Psoas muscle (tissue), 8 donors: Measurements from ENCODE around the gene DGAT2L6. TPM values are rescaled to one million over a fixed set of nuclear protein-coding genes. Genes with fewer than 3 reads are reported as not detected.

ENCODE experiments used
- ATAC-seq, 4 donors: fragments of 200-7000 bp; cut with Tn5 transposase; one replicate each; pipeline ENCODE4 v1.9.1; 2020; ENCODE audit warnings: moderate library complexity in 3 of 4, mild to moderate bottlenecking in 2 of 4
- DNase-seq, 2 donors: peaks; one replicate each; pipeline ENCODE4 v3.0.0-alpha.2; 2020
- H3K27ac ChIP-seq: fragments of 200-600 bp; one replicate; pipeline ENCODE4 v1.8.0; 2022
- H3K27me3 ChIP-seq, 3 donors: fragments of 200-600 bp in 1 of 3; one replicate each; pipeline versions ENCODE4 v1.6.1 to v1.8.0; 2013 to 2022; ENCODE audit warnings: low read length in 2 of 3, mild to moderate bottlenecking in 2 of 3, moderate library complexity in 1 of 3; ENCODE audit not compliant: insufficient read depth in 3 of 3
- H3K36me3 ChIP-seq, 2 donors: fragments of 200-600 bp in 1 of 2; one replicate each; pipeline versions ENCODE4 v1.6.1 to v1.8.0; 2013 to 2022; ENCODE audit warnings: low read depth in 1 of 2, mild to moderate bottlenecking in 1 of 2, moderate library complexity in 1 of 2; ENCODE audit not compliant: insufficient read depth in 1 of 2
- H3K4me1 ChIP-seq: fragments of 200-600 bp; one replicate; pipeline ENCODE4 v1.8.0; 2022
- H3K4me3 ChIP-seq: fragments of 200-600 bp; one replicate; pipeline ENCODE4 v1.8.0; 2022; ENCODE audit warnings: mild to moderate bottlenecking
- H3K9me3 ChIP-seq: fragments of 200-600 bp; one replicate; pipeline ENCODE4 v1.8.0; 2022
- CTCF ChIP-seq: fragments of 200-600 bp; IDR thresholded peaks from one replicate; pipeline ENCODE4 v1.8.0; 2022; ENCODE audit warnings: antibody characterized with exemption
- WGBS, 3 donors: extraction: QIAGEN DNeasy Blood & Tissue Kit; methylation state at CpG; one replicate each; pipeline versions ENCODE4 v1.1.6 to v1.1.7; 2013; 5-methylcytosine and 5-hydroxymethylcytosine counted together
- intact Hi-C, 2 donors: fragments of 100-400 bp; cut with DNase I; formaldehyde crosslinking; loops; one replicate each; pipeline versions ENCODE4 v1.11.0 to v1.14.2; 2022
- polyA plus RNA-seq, 3 donors: library from polyadenylated mRNA; stranded (reverse); fragments of 200-250 nt; gene quantifications; one replicate each; pipeline ENCODE4 v1.2.3, GENCODE V29; 2013
- total RNA-seq, 4 donors: library from RNA; stranded (reverse); fragmentation: NEBNext Ultra II Directional in 2 of 4; extraction: Animal tissue kit (Norgen Biotek cat#: 25700) in 2 of 4; gene quantifications; one replicate each; pipeline versions ENCODE4 v1.2.1 to v1.2.4, GENCODE V29; 2021 to 2023
- donor health status: healthy with polysubstance abuse.
- donor health status: DM: no; HTN: no; CAD: no; lungs with moderate emphysema.
- donor health status: Bipolar disorder and iron deficiency.
- donor health status: healthy.
- donor health status: DM: yes; HTN: yes; CAD: no.
- donor health status: DM: no; HTN: no; CAD: no.
- donor health status: DM: no; HTN: no; CAD: no.
- donor health status: DM: yes; HTN: yes; CAD: no.

The DGAT2L6 gene
- total and polyA plus RNA-seq, 7 donors, result not detected

DNA sequence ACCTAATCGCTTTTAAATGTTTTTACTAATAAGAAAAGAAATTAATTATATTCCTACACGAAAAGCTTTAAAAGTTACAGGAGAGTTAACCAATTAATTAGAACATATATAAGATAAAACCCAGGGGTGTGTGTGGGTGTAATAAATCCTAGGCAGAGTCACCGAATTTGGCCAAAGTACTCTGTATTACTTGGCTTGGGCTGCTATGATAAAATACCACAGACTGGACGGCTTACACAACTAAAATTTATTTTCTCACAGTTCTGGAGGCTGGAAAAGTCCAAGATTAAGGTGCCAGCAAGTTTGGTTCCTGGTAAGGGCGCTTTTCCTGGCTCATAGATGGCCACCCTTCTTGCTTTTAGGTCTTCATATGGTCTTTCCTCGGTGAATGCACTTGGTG, 67.6 kb downstream of the DGAT2L6 start:
- ATAC-seq (no peak), DNase-seq (no peak)
- H3K36me3 ChIP-seq, result no peaks in the 10 kb centered on the region
- intact Hi-C loops, result no loop called here
- H3K4me3 ChIP-seq, result no peak overlapping the region
- H3K27ac ChIP-seq, result no peak overlapping the region
- H3K4me1 ChIP-seq, result no peaks in the 10 kb centered on the region
- peaks cover 0 to 10% (median 0%) of the 10 kb centered on the region in 3 donors for H3K27me3 ChIP-seq
- TF ChIP-seq CTCF, result no peak
- 51 to 66% (median 60%) methylated on average over 6 of the region's 6 CpGs for WGBS, 3 donors
- no peaks in the 10 kb centered on the region for H3K9me3 ChIP-seq

DNA sequence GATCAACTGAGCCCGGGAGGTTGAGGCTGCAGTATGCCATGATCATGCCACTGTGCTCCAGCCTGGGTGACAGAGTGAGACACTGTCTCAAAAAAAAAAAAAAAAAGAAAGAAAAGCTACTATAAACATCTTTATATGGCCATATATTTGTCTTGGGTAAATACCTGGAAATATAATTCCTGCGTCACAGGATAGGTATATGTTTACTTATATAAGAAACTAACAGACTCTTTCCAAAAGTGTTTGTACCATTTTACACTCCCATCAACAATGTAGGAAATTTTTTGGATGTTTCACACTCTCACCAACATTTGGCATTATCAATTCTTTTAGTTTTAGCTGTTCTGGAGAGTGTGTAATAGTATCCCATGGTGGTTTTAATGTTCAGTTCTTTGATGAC, 70.0 kb downstream of the DGAT2L6 start:
- no peaks in the 10 kb centered on the region for H3K36me3 ChIP-seq
- no peak overlapping the region for H3K27ac ChIP-seq
- H3K27me3 ChIP-seq, result peaks cover 0 to 5% (median 0%) of the 10 kb centered on the region in 3 donors
- intact Hi-C loops, result no loop called here
- H3K9me3 ChIP-seq, result no peaks in the 10 kb centered on the region
- no peak for TF ChIP-seq CTCF
- no peak overlapping the region for H3K4me3 ChIP-seq
- DNase-seq, result no peak
- no peaks in the 10 kb centered on the region for H3K4me1 ChIP-seq
- ATAC-seq, result no peak
- WGBS, 3 donors, result 90 to 94% (median 92%) methylated on average over 2 of the region's 2 CpGs

GRCh38 chrX:70252491-70252890, 75.2 kb downstream of the DGAT2L6 start:
- no peak for DNase-seq
- no peaks in the 10 kb centered on the region for H3K4me1 ChIP-seq
- intact Hi-C loops, result no loop called here
- no peaks in the 10 kb centered on the region for H3K36me3 ChIP-seq
- no peaks in the 10 kb centered on the region for H3K9me3 ChIP-seq
- no peak overlapping the region for H3K4me3 ChIP-seq
- peaks cover 0 to 10% (median 0%) of the 10 kb centered on the region in 3 donors for H3K27me3 ChIP-seq
- no peak overlapping the region for H3K27ac ChIP-seq
- TF ChIP-seq CTCF, result no peak
- WGBS, 3 donors, result 43 to 64% (median 55%) methylated on average over 2 of the region's 2 CpGs
- ATAC-seq, result no peak

GRCh38 chrX:70253377-70254062, 76.2 kb downstream of the DGAT2L6 start:
- TF ChIP-seq CTCF, result no peak
- Histone ChIP-seq H3K27ac (no peak overlapping the region), H3K4me3 (no peak overlapping the region), H3K4me1 (no peaks in the 10 kb centered on the region), H3K36me3 (no peaks in the 10 kb centered on the region), H3K27me3 (peaks cover 0 to 10% (median 0%) of the 10 kb centered on the region in 3 donors), H3K9me3 (no peaks in the 10 kb centered on the region)
- ATAC-seq (no peak), DNase-seq (no peak)
- intact Hi-C loops, result no loop called here
- WGBS, 3 donors, result 76 to 95% (median 94%) methylated on average over 3 of the region's 3 CpGs

- ATAC-seq, result no peak
- H3K27me3 ChIP-seq, result peaks cover 0 to 10% (median 0%) of the 10 kb centered on the region in 3 donors
Observed at GRCh38 chrX:70254063-70254400, 76.7 kb downstream of the DGAT2L6 start.

More at GRCh38 chrX:70254063-70254400, 76.7 kb downstream of the DGAT2L6 start:
- H3K4me3 ChIP-seq, result no peak overlapping the region
- H3K9me3 ChIP-seq, result no peaks in the 10 kb centered on the region
- H3K4me1 ChIP-seq, result no peaks in the 10 kb centered on the region
- H3K27ac ChIP-seq, result no peak overlapping the region
- TF ChIP-seq CTCF, result no peak
- intact Hi-C loops, result no loop called here
- 71 to 94% (median 86%) methylated on average over 1 of the region's 1 CpG for WGBS, 3 donors
- no peak for DNase-seq
- H3K36me3 ChIP-seq, result no peaks in the 10 kb centered on the region
